ENCODE results near the gene PSMD1.

DNA sequence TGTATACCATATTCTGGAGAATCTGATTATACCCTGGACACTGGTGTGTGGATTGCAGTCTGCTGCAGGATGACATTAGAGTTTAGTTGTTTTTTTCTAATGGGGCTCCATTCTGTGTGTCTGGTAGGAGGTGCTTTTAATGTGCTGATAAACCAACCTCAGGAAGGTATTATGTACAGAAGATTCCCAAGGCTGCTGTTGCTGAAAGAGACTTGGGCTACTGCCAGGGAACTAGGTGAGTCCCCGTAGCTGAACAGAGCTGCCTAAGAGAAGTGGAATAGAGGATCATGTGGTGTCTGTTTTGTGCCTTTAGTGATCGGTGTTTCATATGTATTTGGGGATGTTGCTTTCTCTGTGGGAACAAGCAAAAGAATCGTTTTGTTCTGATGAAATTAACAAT, 44.2 kb upstream of the PSMD1 start:
- TF ChIP-seq, protein P1, sequence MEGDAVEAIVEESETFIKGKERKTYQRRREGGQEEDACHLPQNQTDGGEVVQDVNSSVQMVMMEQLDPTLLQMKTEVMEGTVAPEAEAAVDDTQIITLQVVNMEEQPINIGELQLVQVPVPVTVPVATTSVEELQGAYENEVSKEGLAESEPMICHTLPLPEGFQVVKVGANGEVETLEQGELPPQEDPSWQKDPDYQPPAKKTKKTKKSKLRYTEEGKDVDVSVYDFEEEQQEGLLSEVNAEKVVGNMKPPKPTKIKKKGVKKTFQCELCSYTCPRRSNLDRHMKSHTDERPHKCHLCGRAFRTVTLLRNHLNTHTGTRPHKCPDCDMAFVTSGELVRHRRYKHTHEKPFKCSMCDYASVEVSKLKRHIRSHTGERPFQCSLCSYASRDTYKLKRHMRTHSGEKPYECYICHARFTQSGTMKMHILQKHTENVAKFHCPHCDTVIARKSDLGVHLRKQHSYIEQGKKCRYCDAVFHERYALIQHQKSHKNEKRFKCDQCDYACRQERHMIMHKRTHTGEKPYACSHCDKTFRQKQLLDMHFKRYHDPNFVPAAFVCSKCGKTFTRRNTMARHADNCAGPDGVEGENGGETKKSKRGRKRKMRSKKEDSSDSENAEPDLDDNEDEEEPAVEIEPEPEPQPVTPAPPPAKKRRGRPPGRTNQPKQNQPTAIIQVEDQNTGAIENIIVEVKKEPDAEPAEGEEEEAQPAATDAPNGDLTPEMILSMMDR (IDR thresholded peaks at IDR 0.05): no peak
- no peak for TF ChIP-seq POLR2A (IDR thresholded peaks at IDR 0.05)

Measured in adrenal gland (tissue), 5 donors.